H1 (cell line): ENCODE data around the gene PITRM1. TPM values are rescaled to one million over a fixed set of nuclear protein-coding genes. Genes with fewer than 3 reads are reported as not detected.

Experiments
- CTCF ChIA-PET: fragments of 300-600 bp; sonication (Branson Sonifier 250); formaldehyde crosslinking; loops from one replicate; lab custom pipeline; 2021; ENCODE audit not compliant: partially characterized antibody; lab: Charles Lee
- POLR2A ChIA-PET: fragments of 300-600 bp; sonication (Branson Sonifier 250); formaldehyde crosslinking; loops from one replicate; lab custom pipeline; 2021; ENCODE audit warnings: inconsistent platforms; ENCODE audit not compliant: partially characterized antibody; lab: Charles Lee
- DNase-seq, 2 experiments: peaks; one replicate each; pipeline versions ENCODE4 v3.0.0 to v3.0.0-alpha.2; 2010 to 2022; ENCODE audit warnings: low spot score in 2 of 2, low read depth in 1 of 2, mixed read lengths in 1 of 2
- FAIRE-seq: peaks from 2 replicates; lab custom pipeline; 2011; peaks lifted over from hg19 to GRCh38; lab: Jason Lieb, UNC
- H2AFZ ChIP-seq: 2 replicates; pipeline ENCODE4 v1.8.1; 2012; ENCODE audit warnings: low read length, inconsistent platforms
- H2AK5ac ChIP-seq: 2 replicates; pipeline ENCODE4 v1.6.1; 2013; ENCODE audit warnings: low read depth, low read length
- H2BK120ac ChIP-seq: replicated peaks from 2 replicates; pipeline ENCODE3; 2013; ENCODE audit warnings: low read depth, low read length, inconsistent platforms
- H2BK12ac ChIP-seq: 2 replicates; pipeline ENCODE4 v1.6.1; 2013; ENCODE audit warnings: low read depth, low read length
- H2BK15ac ChIP-seq: 2 replicates; pipeline ENCODE4 v1.6.1; 2013; ENCODE audit warnings: low read length
- H2BK20ac ChIP-seq: 2 replicates; pipeline ENCODE4 v1.6.1; 2013; ENCODE audit warnings: low read length
- H2BK5ac ChIP-seq: 2 replicates; pipeline ENCODE4 v1.6.1; 2013; ENCODE audit warnings: low read depth, low read length
- H3K14ac ChIP-seq: 2 replicates; pipeline ENCODE4 v1.6.1; 2013; ENCODE audit warnings: inconsistent platforms; ENCODE audit not compliant: insufficient read length
- H3K18ac ChIP-seq: 2 replicates; pipeline ENCODE4 v1.6.1; 2013; ENCODE audit warnings: low read length; ENCODE audit errors: extremely low read depth
- H3K23ac ChIP-seq: 2 replicates; pipeline ENCODE4 v1.6.1; 2013; ENCODE audit warnings: inconsistent platforms; ENCODE audit not compliant: insufficient read length
- H3K23me2 ChIP-seq: 2 replicates; pipeline ENCODE4 v1.6.1; 2013; ENCODE audit warnings: low read depth, low read length
- H3K27ac ChIP-seq: 2 replicates; pipeline ENCODE4 v1.6.1; 2011; ENCODE audit warnings: low read depth, low read length, inconsistent platforms
- H3K27me3 ChIP-seq, 4 experiments: replicated peaks in 1 of 4; 1 replicate in 1 of 4; 2 replicates in 3 of 4; pipeline versions ENCODE4 v1.6.1 to v1.8.1; 2011 to 2013; ENCODE audit warnings: low read length in 3 of 4, mild to moderate bottlenecking in 3 of 4, inconsistent platforms in 2 of 4, mixed read lengths in 2 of 4, moderate library complexity in 1 of 4; ENCODE audit not compliant: control insufficient read depth in 3 of 4, insufficient read depth in 3 of 4; ENCODE audit errors: extremely low read depth in 1 of 4
- H3K36me3 ChIP-seq, 4 experiments: 2 replicates each; pipeline versions ENCODE4 v1.6.1 to v1.8.1; 2011 to 2013; ENCODE audit warnings: mild to moderate bottlenecking in 4 of 4, low read length in 3 of 4, moderate library complexity in 2 of 4, control low read depth in 1 of 4, inconsistent platforms in 1 of 4; ENCODE audit not compliant: insufficient read depth in 4 of 4, control insufficient read depth in 2 of 4
- H3K4ac ChIP-seq: replicated peaks from 2 replicates; pipeline ENCODE3; 2013; ENCODE audit warnings: low read length, low read depth, mixed read lengths, inconsistent platforms; ENCODE audit not compliant: insufficient read length
- H3K4me1 ChIP-seq, 4 experiments: replicated peaks in 1 of 4; 1 replicate in 1 of 4; 2 replicates in 3 of 4; pipeline versions ENCODE4 v1.6.1 to v1.8.1; 2011 to 2013; ENCODE audit warnings: low read length in 3 of 4, inconsistent platforms in 2 of 4, mixed read lengths in 1 of 4; ENCODE audit not compliant: insufficient read depth in 4 of 4, control insufficient read depth in 3 of 4
- H3K4me2 ChIP-seq, 2 experiments: 2 replicates each; pipeline versions ENCODE4 v1.6.1 to v1.8.1; 2011 to 2013; ENCODE audit warnings: low read depth in 2 of 2, low read length in 2 of 2, control low read depth in 1 of 2, inconsistent platforms in 1 of 2, mild to moderate bottlenecking in 1 of 2; ENCODE audit not compliant: insufficient read depth in 1 of 2
- H3K4me3 ChIP-seq, 4 experiments: fragments of 200-600, 300-600 bp in 1 of 4; sonication (generic), shearing (Covaris generic), sonication (Bioruptor Twin) in 1 of 4; 2 replicates each; pipeline versions ENCODE4 v1.5.1 to v1.8.1; 2011 to 2016; ENCODE audit warnings: low read length in 4 of 4, low read depth in 3 of 4, control low read depth in 2 of 4, inconsistent platforms in 2 of 4, mild to moderate bottlenecking in 2 of 4, mixed read lengths in 1 of 4, moderate library complexity in 1 of 4; ENCODE audit not compliant: insufficient read depth in 2 of 4; ENCODE audit errors: extremely low read depth in 1 of 4
- H3K56ac ChIP-seq: replicated peaks from 2 replicates; pipeline ENCODE3; 2013; ENCODE audit warnings: low read depth, mild to moderate bottlenecking, mixed read lengths, low read length, inconsistent platforms; ENCODE audit not compliant: insufficient read length
- H3K79me1 ChIP-seq: 2 replicates; pipeline ENCODE4 v1.6.1; 2013; ENCODE audit warnings: low read depth, low read length, control low read depth
- H3K79me2 ChIP-seq, 2 experiments: 2 replicates each; pipeline versions ENCODE4 v1.6.1 to v1.8.1; 2012 to 2013; ENCODE audit warnings: low read length in 2 of 2, mild to moderate bottlenecking in 2 of 2, inconsistent platforms in 1 of 2; ENCODE audit not compliant: insufficient read depth in 2 of 2, control insufficient read depth in 1 of 2
- H3K9ac ChIP-seq, 4 experiments: replicated peaks in 1 of 4; 1 replicate in 1 of 4; 2 replicates in 3 of 4; pipeline versions ENCODE4 v1.6.1 to v1.8.1; 2011 to 2013; ENCODE audit warnings: low read depth in 3 of 4, low read length in 3 of 4, control low read depth in 2 of 4, mild to moderate bottlenecking in 2 of 4, moderate library complexity in 2 of 4, inconsistent platforms in 1 of 4; ENCODE audit errors: extremely low read depth in 1 of 4
- H3K9me3 ChIP-seq, 2 experiments: 2 replicates each; pipeline versions ENCODE4 v1.6.1 to v1.8.1; 2012 to 2013; ENCODE audit warnings: mild to moderate bottlenecking in 2 of 2, moderate library complexity in 2 of 2, control low read depth in 1 of 2, inconsistent platforms in 1 of 2, low read depth in 1 of 2, low read length in 1 of 2, mixed read lengths in 1 of 2; ENCODE audit not compliant: insufficient read depth in 2 of 2
- H4K20me1 ChIP-seq, 2 experiments: replicated peaks in 1 of 2; 2 replicates each; pipeline versions ENCODE3 to v1.8.1; 2011 to 2013; ENCODE audit warnings: inconsistent platforms in 2 of 2, low read length in 2 of 2, mild to moderate bottlenecking in 1 of 2; ENCODE audit not compliant: insufficient read depth in 2 of 2, control insufficient read depth in 1 of 2
- H4K5ac ChIP-seq: 2 replicates; pipeline ENCODE4 v1.6.1; 2013; ENCODE audit warnings: low read length, low read depth, mixed read lengths, inconsistent platforms; ENCODE audit not compliant: insufficient read length
- H4K8ac ChIP-seq: 2 replicates; pipeline ENCODE4 v1.8.0; 2013; ENCODE audit warnings: mild to moderate bottlenecking, moderate library complexity, low read length, inconsistent platforms; ENCODE audit not compliant: insufficient read depth; ENCODE audit errors: extremely low read depth
- H4K91ac ChIP-seq: replicated peaks from 2 replicates; pipeline ENCODE3; 2013; ENCODE audit warnings: low read length, mixed read lengths, inconsistent platforms; ENCODE audit not compliant: insufficient read length
- CEBPB ChIP-seq: IDR thresholded peaks from 2 replicates; pipeline ENCODE4 v1.6.1; 2012; ENCODE audit warnings: low read depth, low read length
- CHD1 ChIP-seq: IDR thresholded peaks from 2 replicates; pipeline ENCODE4 v1.6.1; 2012; ENCODE audit warnings: low read depth, low read length, improper control_type of control experiment
- CHD2 ChIP-seq: IDR thresholded peaks from 2 replicates; pipeline ENCODE4 v1.6.1; 2012; ENCODE audit warnings: low read length, improper control_type of control experiment
- EGR1 ChIP-seq: IDR thresholded peaks from 2 replicates; pipeline ENCODE4 v1.6.1; 2011; ENCODE audit warnings: low read depth, low read length, borderline replicate concordance
- EZH2 ChIP-seq: fragments of 200-600 bp; sonication (generic); IDR thresholded peaks from 2 replicates; pipeline ENCODE4 v1.7.1; 2012; ENCODE audit warnings: low read depth, mild to moderate bottlenecking, moderate library complexity, low read length, inconsistent platforms; ENCODE audit not compliant: severe bottlenecking
- GTF2F1 ChIP-seq: IDR thresholded peaks from 2 replicates; pipeline ENCODE4 v1.6.1; 2012; ENCODE audit warnings: low read depth, low read length, improper control_type of control experiment, borderline replicate concordance
- HDAC6 ChIP-seq: IDR thresholded peaks from one replicate; pipeline ENCODE4 v1.7.1; 2012; ENCODE audit warnings: low read depth, mild to moderate bottlenecking, inconsistent platforms, low read length, moderate library complexity
- KDM1A ChIP-seq: fragments of 200-600, 300-600 bp; sonication (generic); IDR thresholded peaks from 2 replicates; pipeline ENCODE4 v1.7.1; 2016; ENCODE audit warnings: mild to moderate bottlenecking, low read length, borderline replicate concordance
- KDM4A ChIP-seq: IDR thresholded peaks from one replicate; pipeline ENCODE4 v1.7.1; 2012; ENCODE audit warnings: low read depth, mild to moderate bottlenecking, moderate library complexity, low read length, inconsistent platforms; ENCODE audit not compliant: severe bottlenecking
- NANOG ChIP-seq: IDR thresholded peaks from 2 replicates; pipeline ENCODE4 v1.6.1; 2011; ENCODE audit warnings: low read length, low read depth, mild to moderate bottlenecking, inconsistent platforms; ENCODE audit not compliant: insufficient read depth, poor library complexity, severe bottlenecking
- POLR2AphosphoS5 ChIP-seq: IDR thresholded peaks from 2 replicates; pipeline ENCODE4 v1.6.1; 2011; ENCODE audit warnings: low read depth, low read length
- SP1 ChIP-seq: IDR thresholded peaks from 2 replicates; pipeline ENCODE4 v1.6.1; 2011; ENCODE audit warnings: low read depth, low read length
- SP4 ChIP-seq: IDR thresholded peaks from 2 replicates; pipeline ENCODE4 v1.6.1; 2012; ENCODE audit warnings: low read length, inconsistent platforms
- SUZ12 ChIP-seq: fragments of 200-600 bp; sonication (generic); IDR thresholded peaks from 2 replicates; pipeline ENCODE4 v1.6.1; 2012; ENCODE audit warnings: mild to moderate bottlenecking, inconsistent platforms, low read length, moderate library complexity, mixed read lengths
- TCF12 ChIP-seq: IDR thresholded peaks from 2 replicates; pipeline ENCODE4 v1.6.1; 2011; ENCODE audit warnings: low read depth, mild to moderate bottlenecking, low read length
- ZNF274 ChIP-seq: IDR thresholded peaks from 2 replicates; pipeline ENCODE4 v1.7.0; 2012; ENCODE audit warnings: low read length, borderline replicate concordance; ENCODE audit errors: extremely low read depth
- WGBS, 2 experiments: shearing (Covaris generic) in 1 of 2; methylation state at CpG; one replicate each; pipeline versions ENCODE4 v1.1.6 to v1.1.7; 2013 to 2015; ENCODE audit warnings: low lambda C conversion rate in 2 of 2, mixed read lengths in 2 of 2, inconsistent platforms in 1 of 2, low coverage in 1 of 2, missing lambda C conversion rate in 1 of 2; ENCODE audit not compliant: insufficient replicate concordance in 2 of 2, insufficient coverage in 1 of 2, insufficient read length in 1 of 2; ENCODE audit errors: extremely low coverage in 1 of 2, missing lambda C conversion rate in 1 of 2; 5-methylcytosine and 5-hydroxymethylcytosine counted together
- polyA plus RNA-seq, 7 experiments: library from polyadenylated mRNA; depleted of rRNA in 3 of 7; stranded (reverse) in 5 of 7; unstranded in 2 of 7; fragments of >200 nt in 5 of 7; fragments of 200-250 nt in 2 of 7; gene quantifications; 1 replicate in 5 of 7; 2 replicates in 1 of 7; 4 replicates in 1 of 7; pipeline versions ENCODE4 v1.2.1 to v1.2.3, GENCODE V29; 2011 to 2013; ENCODE audit warnings: missing spikeins in 2 of 7, mixed read lengths in 2 of 7
- total RNA-seq: library from RNA; stranded (reverse); fragmentation: NEBNext Ultra II Directional; extraction: Animal tissue kit (Norgen Biotek cat#: 25700); gene quantifications from 2 replicates; pipeline ENCODE4 v1.2.1, GENCODE V29; 2021

PITRM1 gene
- total and polyA plus RNA-seq, 2 of the 8 experiments (the other 6 are each of a cell fraction or from before 2014, with no cell fraction given) = 18.6 to 31.5 TPM

- H3K4ac ChIP-seq = no peak overlapping the region
- H2BK12ac ChIP-seq = no peak overlapping the region
- no peaks in the 10 kb centered on the region for H4K20me1 ChIP-seq
- H3K9ac ChIP-seq = no peak overlapping the region
- no peaks in the 10 kb centered on the region; a peak in 2 of 7 replicates for H3K4me1 ChIP-seq
- 93% methylated on average over 10 of the region's 10 CpGs; no CpG with 5 or more reads in 1 of the 2 experiments for WGBS, 2 experiments
- H2AFZ ChIP-seq = no peak overlapping the region
- H3K79me1 ChIP-seq = no peaks in the 10 kb centered on the region
- FAIRE-seq = no peak
- no peaks in the 10 kb centered on the region for H3K79me2 ChIP-seq
- no peak overlapping the region for H2BK20ac ChIP-seq
- no peaks in the 10 kb centered on the region for H3K23me2 ChIP-seq
- H4K91ac ChIP-seq = no peak overlapping the region
- H3K9me3 ChIP-seq = no peaks in the 10 kb centered on the region
- no peak overlapping the region for H3K56ac ChIP-seq
- H3K27ac ChIP-seq = no peak overlapping the region
- POLR2A ChIA-PET = no interaction called here
- no peaks in the 10 kb centered on the region for H3K36me3 ChIP-seq
- peak overlapping the region; percentile 28; the same call in 1 of the 2 replicates for H4K8ac ChIP-seq
- no peak overlapping the region for H3K4me3 ChIP-seq
- no peak overlapping the region for H4K5ac ChIP-seq
- no peak overlapping the region for H3K18ac ChIP-seq
- peaks cover 0 to 3% (median under 1%) of the 10 kb centered on the region in 4 experiments; a peak in 1 of 7 replicates for H3K27me3 ChIP-seq
- no peak overlapping the region for H2BK15ac ChIP-seq
- H2BK5ac ChIP-seq = no peak overlapping the region
- H3K4me2 ChIP-seq = no peak overlapping the region
- no peak for TF ChIP-seq GTF2F1
- TF ChIP-seq EGR1 = no peak
- TF ChIP-seq KDM4A = no peak
- no peak for TF ChIP-seq ZNF274
- no peak for TF ChIP-seq POLR2AphosphoS5
- TF ChIP-seq HDAC6 = no peak
- TF ChIP-seq SP4 = no peak
- no peak for TF ChIP-seq KDM1A
- no peak for TF ChIP-seq CHD1
- TF ChIP-seq CEBPB = no peak
- TF ChIP-seq CHD2 = no peak
- TF ChIP-seq EZH2 = no peak
- no peak for TF ChIP-seq SP1
- no peak for TF ChIP-seq SUZ12
- no peak for TF ChIP-seq NANOG
- no peak for TF ChIP-seq TCF12
- TF ChIP-seq, all 59 proteins: peak for 0
- CTCF ChIA-PET = interaction anchor here (0.6 to 2.9 kb wide), 10 partner anchors 8 to 1571 kb away, joined by 3 to 10 read pairs (median 4); no protein-coding TSS in a partner anchor
- no peak for DNase-seq
- H2AK5ac ChIP-seq = no peak overlapping the region
- H3K23ac ChIP-seq = no peak overlapping the region
- no peak overlapping the region for H3K14ac ChIP-seq
- H2BK120ac ChIP-seq = no peak overlapping the region
Observed at GRCh38 chr10:3196482-3196881, 23.9 kb upstream of the PITRM1 start.
